A549 (cell line): ENCODE results near the gene HSPBP1. TPM values are rescaled to one million over a fixed set of nuclear protein-coding genes. Genes with fewer than 3 reads are reported as not detected.

Experiments used
- ATAC-seq, 2 experiments: fragments of 200-7000 bp in 1 of 2; fragments of >200 bp in 1 of 2; cut with Nextera tagmentation in 1 of 2; cut with Tn5 transposase in 1 of 2; 3 replicates each; pipeline versions ENCODE4 v1.8.0 to v1.9.1; 2018 to 2020; ENCODE audit warnings: mild to moderate bottlenecking in 1 of 2, moderate library complexity in 1 of 2
- CTCF ChIA-PET: fragments of 300-600 bp; sonication (Branson Sonifier 250); formaldehyde crosslinking; extraction: SDS; loops from one replicate; lab custom pipeline; 2021; ENCODE audit warnings: antibody characterized with exemption, inconsistent platforms; lab: Yijun Ruan, JAX
- POLR2A ChIA-PET: fragments of 350-600 bp; formaldehyde crosslinking; extraction: SDS; loops from one replicate; lab custom pipeline; 2021; ENCODE audit warnings: antibody characterized with exemption, inconsistent platforms; lab: Yijun Ruan, JAX
- DNase-seq, 2 experiments: peaks; one replicate each; pipeline versions ENCODE4 v3.0.0 to v3.0.0-alpha.2; 2011 to 2016; ENCODE audit warnings: low read depth in 1 of 2, low spot score in 1 of 2
- FAIRE-seq: peaks from 2 replicates; lab custom pipeline; 2011; peaks lifted over from hg19 to GRCh38; lab: Jason Lieb, UNC
- H3K27ac ChIP-seq, 2 experiments: fragments of >200 bp; sonication (Bioruptor Twin); formaldehyde crosslinking; 3 replicates each; pipeline ENCODE4 v1.5.1; 2016 to 2017
- H3K4me1 ChIP-seq: fragments of >200 bp; sonication (Bioruptor Twin); formaldehyde crosslinking; 3 replicates; pipeline ENCODE4 v1.6.1; 2016
- H3K4me2 ChIP-seq: fragments of >200 bp; sonication (Bioruptor Twin); formaldehyde crosslinking; 3 replicates; pipeline ENCODE4 v1.6.1; 2016
- H3K4me3 ChIP-seq: fragments of >200 bp; sonication (Bioruptor Twin); formaldehyde crosslinking; 3 replicates; pipeline ENCODE4 v1.5.1; 2016
- H3K9me3 ChIP-seq: fragments of >200 bp; sonication (Bioruptor Twin); formaldehyde crosslinking; 3 replicates; pipeline ENCODE4 v1.6.1; 2016
- CBX2 ChIP-seq: fragments of 200-600 bp; sonication (generic); IDR thresholded peaks from 2 replicates; pipeline ENCODE4 v1.6.1; 2016; ENCODE audit warnings: low read depth, mild to moderate bottlenecking, borderline replicate concordance
- CTCF ChIP-seq: fragments of >200 bp; sonication (Bioruptor Twin); formaldehyde crosslinking; IDR thresholded peaks from 3 replicates; pipeline ENCODE4 v1.5.1; 2016
- E2F6 ChIP-seq: IDR thresholded peaks from 2 replicates; pipeline ENCODE4 v1.6.1; 2012; ENCODE audit warnings: low read depth, borderline replicate concordance
- EHF ChIP-seq: fragments of 250-450 bp; sonication (Bioruptor Pico); IDR thresholded peaks from 2 replicates; pipeline ENCODE4 v1.5.0; 2020; ENCODE audit warnings: mild to moderate bottlenecking
- EHMT2 ChIP-seq: fragments of 200-600 bp; sonication (generic); IDR thresholded peaks from 2 replicates; pipeline ENCODE4 v1.6.1; 2016; ENCODE audit warnings: antibody characterized with exemption, low read depth, mild to moderate bottlenecking, moderate library complexity
- EP300 ChIP-seq, 2 experiments: fragments of >200 bp; sonication (Bioruptor Twin); formaldehyde crosslinking; IDR thresholded peaks; 2 replicates in 1 of 2; 3 replicates in 1 of 2; pipeline ENCODE4 v1.6.1; 2016 to 2017
- FOXS1 ChIP-seq: fragments of 250-450 bp; sonication (Bioruptor Pico); IDR thresholded peaks from 2 replicates; pipeline ENCODE4 v1.5.0; 2020; ENCODE audit warnings: mild to moderate bottlenecking, moderate library complexity
- GATA3 ChIP-seq: IDR thresholded peaks from 2 replicates; pipeline ENCODE4 v1.6.1; 2012; ENCODE audit warnings: borderline replicate concordance
- HMGXB4 ChIP-seq: fragments of 250-450 bp; sonication (Bioruptor Pico); IDR thresholded peaks from 2 replicates; pipeline ENCODE4 v1.5.0; 2021; ENCODE audit warnings: mild to moderate bottlenecking, moderate library complexity, borderline replicate concordance
- HOXB5 ChIP-seq: fragments of 250-450 bp; sonication (Bioruptor Pico); IDR thresholded peaks from 2 replicates; pipeline ENCODE4 v1.5.0; 2020; ENCODE audit warnings: mild to moderate bottlenecking, moderate library complexity
- JUNB ChIP-seq: fragments of >200 bp; sonication (Bioruptor Twin); formaldehyde crosslinking; IDR thresholded peaks from 2 replicates; pipeline ENCODE4 v1.6.1; 2016
- KDM5A ChIP-seq: fragments of 200-600 bp; sonication (generic); IDR thresholded peaks from 2 replicates; pipeline ENCODE4 v1.6.1; 2016; ENCODE audit warnings: antibody characterized with exemption, mild to moderate bottlenecking
- MYC ChIP-seq: IDR thresholded peaks from 2 replicates; pipeline ENCODE4 v1.6.1; 2012; ENCODE audit warnings: mild to moderate bottlenecking, inconsistent platforms, low read length, improper control_type of control experiment, borderline replicate concordance
- NR3C1 ChIP-seq: fragments of >200 bp; sonication (Bioruptor Twin); formaldehyde crosslinking; IDR thresholded peaks from 3 replicates; pipeline ENCODE4 v1.6.1; 2017
- POLR2A ChIP-seq: IDR thresholded peaks from 2 replicates; pipeline ENCODE4 v1.6.1; 2012; ENCODE audit warnings: mild to moderate bottlenecking, low read length
- POLR2AphosphoS2 ChIP-seq: conservative IDR thresholded peaks from 2 replicates; pipeline ENCODE4 v1.6.1; 2012; ENCODE audit warnings: low read length, improper control_type of control experiment, inconsistent platforms
- RCOR1 ChIP-seq: fragments of 150-350 bp; IDR thresholded peaks from 2 replicates; pipeline ENCODE4 v1.6.1; 2014; ENCODE audit warnings: antibody characterized with exemption, low read length, low read depth
- RNF2 ChIP-seq: fragments of 200-600 bp; sonication (generic); IDR thresholded peaks from 2 replicates; pipeline ENCODE4 v1.6.1; 2016; ENCODE audit warnings: low read depth, mild to moderate bottlenecking, antibody characterized with exemption, moderate library complexity, borderline replicate concordance
- SMC3 ChIP-seq: fragments of >200 bp; sonication (Bioruptor Twin); formaldehyde crosslinking; IDR thresholded peaks from 3 replicates; pipeline ENCODE4 v1.6.1; 2018; ENCODE audit warnings: inconsistent platforms
- WGBS: methylation state at CpG from one replicate; pipeline ENCODE4 v1.1.6; 2017; ENCODE audit errors: missing lambda C conversion rate; 5-methylcytosine and 5-hydroxymethylcytosine counted together
- polyA plus RNA-seq, 4 experiments: library from polyadenylated mRNA; depleted of rRNA in 3 of 4; stranded (reverse); fragments of >200 nt; fragmentation: RNase III in 1 of 4; extraction: RNeasy Plus Mini Kit Qiagen cat#74134 plus additional on column Dnase treatment in 1 of 4; gene quantifications; 2 replicates in 3 of 4; 3 replicates in 1 of 4; pipeline ENCODE4 v1.2.3, GENCODE V29; 2011 to 2017
- TF ChIP-seq, protein P1 (sequence below): fragments of 450-650 bp; IDR thresholded peaks from 2 replicates; pipeline ENCODE4 v1.6.1; 2014; ENCODE audit warnings: antibody characterized with exemption

HSPBP1 gene
- polyA plus RNA-seq, 2 of the 4 experiments (the other 2 are of a cell fraction), result 52.1 to 121 TPM

GRCh38 chr19:55245236-55245904 lies 34.5 kb downstream of the HSPBP1 start (continued):
- no peak for TF ChIP-seq CTCF
- TF ChIP-seq JUNB, result no peak
- no peak for TF ChIP-seq KDM5A

GRCh38 chr19:55244004-55244680 lies 35.8 kb downstream of the HSPBP1 start:
- ATAC-seq, result no peak
- Histone ChIP-seq H3K9me3 (no peaks in the 10 kb centered on the region), H3K27ac (no peak overlapping the region), H3K4me2 (no peak overlapping the region), H3K4me1 (peaks cover 18% of the 10 kb centered on the region; the same call in 2 of the 3 replicates), H3K4me3 (no peak overlapping the region)
- POLR2A ChIA-PET, result no interaction called here
- WGBS, result 83% methylated on average over 12 of the region's 12 CpGs
- no peak for FAIRE-seq
- CTCF ChIA-PET, result interaction anchor here (0.8 to 3.2 kb wide), 8 partner anchors 11 to 174 kb away, joined by 3 to 14 read pairs (median 5); no protein-coding TSS in a partner anchor
- TF ChIP-seq, protein P1, sequence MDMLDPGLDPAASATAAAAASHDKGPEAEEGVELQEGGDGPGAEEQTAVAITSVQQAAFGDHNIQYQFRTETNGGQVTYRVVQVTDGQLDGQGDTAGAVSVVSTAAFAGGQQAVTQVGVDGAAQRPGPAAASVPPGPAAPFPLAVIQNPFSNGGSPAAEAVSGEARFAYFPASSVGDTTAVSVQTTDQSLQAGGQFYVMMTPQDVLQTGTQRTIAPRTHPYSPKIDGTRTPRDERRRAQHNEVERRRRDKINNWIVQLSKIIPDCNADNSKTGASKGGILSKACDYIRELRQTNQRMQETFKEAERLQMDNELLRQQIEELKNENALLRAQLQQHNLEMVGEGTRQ, result no peak
- TF ChIP-seq E2F6 (no peak), RCOR1 (no peak), SMC3 (no peak), POLR2A (no peak), EP300 (IDR thresholded peaks at IDR 0.05) (no peak), CBX2 (no peak), HMGXB4 (CRISPR knock-in tag) (no peak), GATA3 (no peak)
- no peak for DNase-seq

GRCh38 chr19:55242517-55242916 lies 37.4 kb downstream of the HSPBP1 start:
- Histone ChIP-seq H3K4me3 (no peak overlapping the region), H3K4me1 (peaks cover 4% of the 10 kb centered on the region; the same call in 2 of the 3 replicates), H3K4me2 (no peak overlapping the region)
- TF ChIP-seq, protein P1, result no peak
- TF ChIP-seq EHF (CRISPR knock-in tag) (no peak), HOXB5 (CRISPR knock-in tag) (no peak), POLR2AphosphoS2 (no peak), RNF2 (no peak), NR3C1 (no peak), FOXS1 (no peak), MYC (no peak), SMC3 (no peak), EHMT2 (no peak)
- TF ChIP-seq, all 56 proteins: peak for 0
- no peak for DNase-seq
- POLR2A ChIA-PET, result no interaction called here
- no peak for FAIRE-seq
- WGBS, result 80% methylated on average over 7 of the region's 7 CpGs
- H3K9me3 ChIP-seq, result no peaks in the 10 kb centered on the region
- CTCF ChIA-PET, result interaction anchor here (1.1 to 3.1 kb wide), 6 partner anchors 9 to 176 kb away, joined by 3 to 13 read pairs (median 4); no protein-coding TSS in a partner anchor
- no peak overlapping the region for H3K27ac ChIP-seq
- no peak for ATAC-seq
